ENCODE data around the gene DLGAP1. TPM values are rescaled to one million over a fixed set of nuclear protein-coding genes. Genes with fewer than 3 reads are reported as not detected.

DLGAP1 gene
- total and polyA plus RNA-seq, 4 donors: 0.54 to 11.8 (median 3.1) TPM

GRCh38 chr18:3898861-3899613 is 556.1 kb downstream of the DLGAP1 start:
- no peak for ATAC-seq (ENCODE audit: insufficient read depth, low FRiP score)
- Histone ChIP-seq H3K4me3 (no peak overlapping the region), H3K36me3 (ENCODE audit: control insufficient read depth in 4 of 4, insufficient read depth in 4 of 4, low read length in 4 of 4) (no peaks in the 10 kb centered on the region), H3K9me3 (ENCODE audit: control insufficient read depth in 4 of 4, insufficient read depth in 3 of 4, low read length in 3 of 4) (no peaks in the 10 kb centered on the region), H3K27me3 (ENCODE audit: control insufficient read depth in 3 of 3, insufficient read depth in 3 of 3, low read length in 2 of 3) (no peaks in the 10 kb centered on the region), H3K27ac (ENCODE audit: low read depth in 1 of 2, low read length in 1 of 2) (no peak overlapping the region), H3K4me1 (ENCODE audit: control insufficient read depth in 5 of 5, insufficient read depth in 5 of 5, low read length in 5 of 5) (peaks cover 0 to 1% (median 0%) of the 10 kb centered on the region in 5 donors), H3K9ac (ENCODE audit: insufficient read depth in 1 of 2, low read length in 2 of 2) (no peak overlapping the region)
- no peak for TF ChIP-seq CTCF (IDR thresholded peaks at IDR 0.05; ENCODE audit: control extremely low read depth, extremely low read depth)
- 68 to 85% methylated on average over 4 of the region's 4 CpGs for WGBS, 2 donors
- peak in 1 of 3 donors; percentile 27 for DNase-seq

GRCh38 chr18:3892152-3892551 is 563.0 kb downstream of the DLGAP1 start:
- H3K9ac ChIP-seq (ENCODE audit: insufficient read depth in 1 of 2, low read length in 2 of 2): no peak overlapping the region
- no peak overlapping the region for H3K27ac ChIP-seq (ENCODE audit: low read depth in 1 of 2, low read length in 1 of 2)
- WGBS, 2 donors: 78 to 85% methylated on average over 2 of the region's 2 CpGs
- no peak for DNase-seq
- H3K9me3 ChIP-seq (ENCODE audit: control insufficient read depth in 4 of 4, insufficient read depth in 3 of 4, low read length in 3 of 4): no peaks in the 10 kb centered on the region
- no peak for TF ChIP-seq CTCF (IDR thresholded peaks at IDR 0.05; ENCODE audit: control extremely low read depth, extremely low read depth)
- no peaks in the 10 kb centered on the region for H3K27me3 ChIP-seq (ENCODE audit: control insufficient read depth in 3 of 3, insufficient read depth in 3 of 3, low read length in 2 of 3)
- H3K4me1 ChIP-seq (ENCODE audit: control insufficient read depth in 5 of 5, insufficient read depth in 5 of 5, low read length in 5 of 5): peaks cover 0 to 6% (median 1%) of the 10 kb centered on the region in 5 donors
- ATAC-seq (ENCODE audit: insufficient read depth, low FRiP score): no peak
- H3K36me3 ChIP-seq (ENCODE audit: control insufficient read depth in 4 of 4, insufficient read depth in 4 of 4, low read length in 4 of 4): no peaks in the 10 kb centered on the region
- H3K4me3 ChIP-seq: no peak overlapping the region

- Histone ChIP-seq H3K4me1 (ENCODE audit: control insufficient read depth in 5 of 5, insufficient read depth in 5 of 5, low read length in 5 of 5) (peaks cover 0 to 11% (median 9%) of the 10 kb centered on the region in 5 donors), H3K9ac (ENCODE audit: insufficient read depth in 1 of 2, low read length in 2 of 2) (no peak overlapping the region), H3K36me3 (ENCODE audit: control insufficient read depth in 4 of 4, insufficient read depth in 4 of 4, low read length in 4 of 4) (no peaks in the 10 kb centered on the region), H3K4me3 (no peak overlapping the region), H3K9me3 (ENCODE audit: control insufficient read depth in 4 of 4, insufficient read depth in 3 of 4, low read length in 3 of 4) (no peaks in the 10 kb centered on the region), H3K27ac (ENCODE audit: low read depth in 1 of 2, low read length in 1 of 2) (no peak overlapping the region), H3K27me3 (ENCODE audit: control insufficient read depth in 3 of 3, insufficient read depth in 3 of 3, low read length in 2 of 3) (no peaks in the 10 kb centered on the region)
- no peak for TF ChIP-seq CTCF (IDR thresholded peaks at IDR 0.05; ENCODE audit: control extremely low read depth, extremely low read depth)
- no peak for ATAC-seq (ENCODE audit: insufficient read depth, low FRiP score)
- no peak for DNase-seq
- 67 to 78% methylated on average over 3 of the region's 3 CpGs for WGBS, 2 donors
Observed at GRCh38 chr18:3891245-3891644, 563.9 kb downstream of the DLGAP1 start.

Data from lung (tissue), 12 donors.